HepG2 (cell line): ENCODE results near the gene MATN1. TPM values are rescaled to one million over a fixed set of nuclear protein-coding genes. Genes with fewer than 3 reads are reported as not detected.

Source experiments
- FOXP1 ChIP-seq, 2 experiments: fragments of 450-650 bp in 1 of 2; IDR thresholded peaks; 2 replicates each; pipeline ENCODE4 v1.6.1; 2017 to 2018; ENCODE audit warnings: antibody characterized with exemption in 1 of 2
- GATAD2A ChIP-seq: IDR thresholded peaks from 2 replicates; pipeline ENCODE4 v1.6.1; 2016
- TEAD3 ChIP-seq: optimal IDR thresholded peaks from 2 replicates; pipeline ENCODE3; 2016; ENCODE audit warnings: borderline replicate concordance
- ZKSCAN5 ChIP-seq: sonication (generic); formaldehyde crosslinking; IDR thresholded peaks from 2 replicates; pipeline ENCODE4 v1.5.1; 2020; ENCODE audit warnings: mild to moderate bottlenecking, missing genetic modification reagents
- polyA plus RNA-seq, 8 experiments: library from polyadenylated mRNA; depleted of rRNA in 3 of 8; stranded (reverse) in 7 of 8; unstranded in 1 of 8; fragments of >200 nt; fragmentation: Illumina TruSeq in 4 of 8; extraction: Trizol in 4 of 8; gene quantifications; 2 replicates each; pipeline versions ENCODE4 v1.2.1 to v1.2.3, GENCODE V29; 2011 to 2016; ENCODE audit warnings: low read depth in 4 of 8, missing spikeins in 1 of 8, mixed read lengths in 1 of 8; ENCODE audit not compliant: insufficient read depth in 1 of 8
- total RNA-seq, 5 experiments: library from RNA; depleted of rRNA; stranded (reverse); fragments of >200 nt; fragmentation: Illumina TruSeq; extraction: Trizol; gene quantifications; 2 replicates each; pipeline ENCODE4 v1.2.3, GENCODE V29; 2016; ENCODE audit warnings: low read depth in 1 of 5
- TF ChIP-seq, protein P1 (sequence below): sonication (generic); formaldehyde crosslinking; IDR thresholded peaks from 2 replicates; pipeline ENCODE4 v1.4.0; 2020; ENCODE audit warnings: mild to moderate bottlenecking, missing genetic modification reagents
- TF ChIP-seq, protein P2 (sequence below): sonication (generic); formaldehyde crosslinking; IDR thresholded peaks from 2 replicates; pipeline ENCODE4 v1.4.0; 2020; ENCODE audit warnings: mild to moderate bottlenecking, low read depth, missing genetic modification reagents
- TF ChIP-seq, protein P3 (sequence below): sonication (generic); formaldehyde crosslinking; IDR thresholded peaks from 2 replicates; pipeline ENCODE4 v1.4.0; 2020; ENCODE audit warnings: missing genetic modification reagents, borderline replicate concordance
- TF ChIP-seq, protein P4 (sequence below): sonication (generic); formaldehyde crosslinking; IDR thresholded peaks from 2 replicates; pipeline ENCODE4 v1.8.0; 2022; ENCODE audit warnings: missing genetic modification reagents, low read depth, mild to moderate bottlenecking, borderline replicate concordance

MATN1 gene
- total and polyA plus RNA-seq, 2 of the 13 experiments (the other 11 are each of a cell fraction or from before 2014, with no cell fraction given) = 0.04 to 0.05 TPM

DNA sequence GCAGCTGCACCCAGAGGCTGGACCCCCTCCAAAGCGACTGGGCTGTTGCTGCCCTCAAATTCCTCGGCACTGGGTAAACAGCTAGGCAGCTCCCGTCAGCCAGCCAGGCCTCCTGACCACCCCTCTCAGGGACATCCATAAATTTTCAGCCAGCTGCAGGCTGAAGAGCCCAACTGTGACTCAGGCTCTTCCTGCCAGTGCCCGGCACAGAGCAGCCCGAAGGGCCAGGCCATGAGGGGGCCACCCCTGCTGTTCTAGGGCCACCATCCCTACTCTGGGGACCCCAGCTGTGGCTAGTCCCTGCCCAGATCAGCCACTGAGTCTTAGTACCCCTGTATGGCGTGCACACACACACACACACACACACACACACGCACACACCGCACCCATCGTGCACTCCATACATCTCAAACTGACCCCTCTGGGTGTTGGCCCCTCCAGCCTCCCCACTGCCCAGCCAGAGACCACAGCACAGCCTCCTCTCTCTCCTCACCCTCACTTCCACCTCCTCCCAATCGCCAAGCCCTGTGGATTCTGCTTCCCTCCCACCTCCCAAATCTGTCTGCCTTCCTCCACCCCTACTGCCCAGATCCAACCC, 40.4 kb upstream of the MATN1 start (continued):
- TF ChIP-seq, protein P1, sequence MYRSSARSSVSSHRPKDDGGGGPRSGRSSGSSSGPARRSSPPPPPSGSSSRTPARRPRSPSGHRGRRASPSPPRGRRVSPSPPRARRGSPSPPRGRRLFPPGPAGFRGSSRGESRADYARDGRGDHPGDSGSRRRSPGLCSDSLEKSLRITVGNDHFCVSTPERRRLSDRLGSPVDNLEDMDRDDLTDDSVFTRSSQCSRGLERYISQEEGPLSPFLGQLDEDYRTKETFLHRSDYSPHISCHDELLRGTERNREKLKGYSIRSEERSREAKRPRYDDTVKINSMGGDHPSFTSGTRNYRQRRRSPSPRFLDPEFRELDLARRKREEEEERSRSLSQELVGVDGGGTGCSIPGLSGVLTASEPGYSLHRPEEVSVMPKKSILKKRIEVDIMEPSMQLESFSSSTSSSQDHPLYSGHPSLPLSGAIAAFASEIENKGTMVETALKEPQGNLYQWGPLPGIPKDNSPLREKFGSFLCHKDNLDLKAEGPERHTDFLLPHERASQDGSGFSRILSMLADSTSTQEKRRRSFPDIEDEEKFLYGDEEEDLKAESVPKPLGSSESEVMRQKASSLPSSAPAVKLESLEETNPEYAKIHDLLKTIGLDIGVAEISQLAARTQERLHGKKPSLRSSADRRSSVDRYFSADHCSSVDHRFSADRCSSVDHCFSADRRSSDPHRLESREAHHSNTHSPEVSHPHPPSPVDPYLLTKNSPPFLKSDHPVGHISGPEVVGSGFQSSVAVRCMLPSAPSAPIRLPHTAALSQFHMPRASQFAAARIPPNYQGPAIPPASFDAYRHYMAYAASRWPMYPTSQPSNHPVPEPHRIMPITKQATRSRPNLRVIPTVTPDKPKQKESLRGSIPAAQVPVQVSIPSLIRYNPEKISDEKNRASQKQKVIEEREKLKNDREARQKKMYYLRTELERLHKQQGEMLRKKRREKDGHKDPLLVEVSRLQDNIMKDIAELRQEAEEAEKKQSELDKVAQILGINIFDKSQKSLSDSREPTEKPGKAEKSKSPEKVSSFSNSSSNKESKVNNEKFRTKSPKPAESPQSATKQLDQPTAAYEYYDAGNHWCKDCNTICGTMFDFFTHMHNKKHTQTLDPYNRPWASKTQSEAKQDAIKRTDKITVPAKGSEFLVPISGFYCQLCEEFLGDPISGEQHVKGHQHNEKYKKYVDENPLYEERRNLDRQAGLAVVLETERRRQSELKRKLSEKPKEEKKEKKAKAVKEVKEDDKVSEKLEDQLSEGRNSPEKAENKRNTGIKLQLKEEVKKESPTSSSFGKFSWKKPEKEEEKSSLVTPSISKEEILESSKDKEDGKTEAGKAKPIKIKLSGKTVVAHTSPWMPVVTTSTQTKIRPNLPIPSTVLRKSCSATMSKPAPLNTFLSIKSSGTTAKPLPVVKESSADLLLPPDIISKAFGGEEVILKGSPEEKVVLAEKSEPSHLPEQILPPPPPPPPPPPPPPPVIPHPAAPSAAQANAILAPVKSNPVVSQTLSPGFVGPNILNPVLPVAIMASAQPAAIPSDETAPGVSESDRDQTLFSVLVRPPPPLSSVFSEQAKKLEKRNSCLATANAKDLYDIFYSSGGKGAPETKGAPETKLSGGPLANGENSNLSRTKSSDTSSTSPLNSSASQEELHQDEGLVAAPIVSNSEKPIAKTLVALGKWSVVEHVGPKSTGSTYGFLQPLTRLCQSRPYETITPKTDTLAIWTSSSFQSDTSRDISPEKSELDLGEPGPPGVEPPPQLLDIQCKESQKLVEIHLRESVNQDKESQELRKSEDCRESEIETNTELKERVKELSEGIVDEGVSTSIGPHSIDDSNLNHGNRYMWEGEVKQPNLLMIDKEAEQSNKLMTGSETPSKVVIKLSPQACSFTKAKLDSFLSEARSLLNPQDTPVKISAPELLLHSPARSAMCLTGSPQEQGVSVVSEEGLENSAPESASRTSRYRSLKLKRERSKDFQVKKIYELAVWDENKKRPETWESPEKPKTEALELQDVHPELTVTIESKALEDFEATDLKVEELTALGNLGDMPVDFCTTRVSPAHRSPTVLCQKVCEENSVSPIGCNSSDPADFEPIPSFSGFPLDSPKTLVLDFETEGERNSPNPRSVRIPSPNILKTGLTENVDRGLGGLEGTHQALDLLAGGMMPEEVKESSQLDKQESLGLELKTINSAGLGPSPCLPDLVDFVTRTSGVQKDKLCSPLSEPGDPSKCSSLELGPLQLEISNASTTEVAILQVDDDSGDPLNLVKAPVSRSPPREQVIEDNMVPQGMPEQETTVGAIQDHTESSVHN (CRISPR knock-in tag) = no peak
- TF ChIP-seq, protein P2, sequence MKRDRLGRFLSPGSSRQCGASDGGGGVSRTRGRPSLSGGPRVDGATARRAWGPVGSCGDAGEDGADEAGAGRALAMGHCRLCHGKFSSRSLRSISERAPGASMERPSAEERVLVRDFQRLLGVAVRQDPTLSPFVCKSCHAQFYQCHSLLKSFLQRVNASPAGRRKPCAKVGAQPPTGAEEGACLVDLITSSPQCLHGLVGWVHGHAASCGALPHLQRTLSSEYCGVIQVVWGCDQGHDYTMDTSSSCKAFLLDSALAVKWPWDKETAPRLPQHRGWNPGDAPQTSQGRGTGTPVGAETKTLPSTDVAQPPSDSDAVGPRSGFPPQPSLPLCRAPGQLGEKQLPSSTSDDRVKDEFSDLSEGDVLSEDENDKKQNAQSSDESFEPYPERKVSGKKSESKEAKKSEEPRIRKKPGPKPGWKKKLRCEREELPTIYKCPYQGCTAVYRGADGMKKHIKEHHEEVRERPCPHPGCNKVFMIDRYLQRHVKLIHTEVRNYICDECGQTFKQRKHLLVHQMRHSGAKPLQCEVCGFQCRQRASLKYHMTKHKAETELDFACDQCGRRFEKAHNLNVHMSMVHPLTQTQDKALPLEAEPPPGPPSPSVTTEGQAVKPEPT (CRISPR knock-in tag) = no peak
- no peak for TF ChIP-seq ZKSCAN5 (CRISPR knock-in tag)
- no peak for TF ChIP-seq FOXP1 (IDR thresholded peaks at IDR 0.05)
- no peak for TF ChIP-seq FOXP1 (CRISPR knock-in tag; IDR thresholded peaks at IDR 0.05)
- no peak for TF ChIP-seq TEAD3 (CRISPR knock-in tag)
- TF ChIP-seq, protein P3, sequence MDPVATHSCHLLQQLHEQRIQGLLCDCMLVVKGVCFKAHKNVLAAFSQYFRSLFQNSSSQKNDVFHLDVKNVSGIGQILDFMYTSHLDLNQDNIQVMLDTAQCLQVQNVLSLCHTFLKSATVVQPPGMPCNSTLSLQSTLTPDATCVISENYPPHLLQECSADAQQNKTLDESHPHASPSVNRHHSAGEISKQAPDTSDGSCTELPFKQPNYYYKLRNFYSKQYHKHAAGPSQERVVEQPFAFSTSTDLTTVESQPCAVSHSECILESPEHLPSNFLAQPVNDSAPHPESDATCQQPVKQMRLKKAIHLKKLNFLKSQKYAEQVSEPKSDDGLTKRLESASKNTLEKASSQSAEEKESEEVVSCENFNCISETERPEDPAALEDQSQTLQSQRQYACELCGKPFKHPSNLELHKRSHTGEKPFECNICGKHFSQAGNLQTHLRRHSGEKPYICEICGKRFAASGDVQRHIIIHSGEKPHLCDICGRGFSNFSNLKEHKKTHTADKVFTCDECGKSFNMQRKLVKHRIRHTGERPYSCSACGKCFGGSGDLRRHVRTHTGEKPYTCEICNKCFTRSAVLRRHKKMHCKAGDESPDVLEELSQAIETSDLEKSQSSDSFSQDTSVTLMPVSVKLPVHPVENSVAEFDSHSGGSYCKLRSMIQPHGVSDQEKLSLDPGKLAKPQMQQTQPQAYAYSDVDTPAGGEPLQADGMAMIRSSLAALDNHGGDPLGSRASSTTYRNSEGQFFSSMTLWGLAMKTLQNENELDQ (CRISPR knock-in tag) = no peak
- no peak for TF ChIP-seq GATAD2A (CRISPR knock-in tag)
- TF ChIP-seq, protein P4, sequence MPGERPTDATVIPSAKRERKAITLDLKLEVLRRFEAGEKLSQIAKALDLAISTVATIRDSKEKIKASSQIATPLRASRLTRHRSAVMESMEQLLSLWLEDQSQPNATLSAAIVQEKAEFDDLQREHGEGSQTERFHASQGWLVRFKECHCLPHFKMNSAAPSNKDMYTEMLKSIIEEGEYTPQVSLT = no peak
